HG03565 (cell line): Measurements from ENCODE around the gene SLC4A2.

Experiments used
- ATAC-seq: cut with Tn5 transposase; IDR thresholded peaks from one replicate; pipeline ENCODE4 v1.9.1; 2021; ENCODE audit warnings: mild to moderate bottlenecking, moderate library complexity; ENCODE audit not compliant: unreplicated experiment

Gene SLC4A2

DNA sequence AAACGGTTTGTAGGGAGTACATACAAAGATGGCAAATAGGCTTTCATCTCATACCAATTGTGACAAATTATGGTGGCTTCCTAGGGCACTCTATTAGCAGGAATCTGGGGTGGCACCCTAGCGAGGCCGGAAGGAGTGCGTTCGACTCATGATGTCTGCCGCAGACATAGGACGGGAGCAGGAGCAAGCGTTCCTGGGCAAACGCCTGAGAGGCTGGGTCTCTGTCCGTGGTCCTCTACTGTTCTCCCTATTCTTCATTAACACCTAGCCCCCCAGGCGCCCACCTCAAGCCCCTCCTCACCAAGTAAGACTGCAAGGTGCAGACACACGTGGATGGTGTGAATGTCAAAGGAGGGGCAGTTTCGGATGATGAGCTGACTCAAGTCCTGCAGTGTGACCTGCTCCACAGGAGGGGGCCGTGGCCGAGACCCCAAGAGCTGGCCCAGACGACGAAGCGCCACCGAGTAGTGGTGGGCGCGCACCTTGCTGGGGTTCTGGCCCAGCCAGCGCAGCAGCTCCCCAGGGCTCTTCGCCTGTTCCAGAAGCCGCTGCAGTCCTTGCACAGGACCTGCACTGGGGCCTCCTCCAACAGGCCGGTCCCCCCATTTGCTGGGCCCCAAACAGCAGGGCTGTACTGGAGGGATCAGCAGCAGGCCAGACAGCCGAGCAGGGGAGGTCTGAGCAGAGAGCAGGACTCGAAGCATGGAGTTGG, 20.0 kb downstream of the SLC4A2 start:
- ATAC-seq, result no peak

DNA sequence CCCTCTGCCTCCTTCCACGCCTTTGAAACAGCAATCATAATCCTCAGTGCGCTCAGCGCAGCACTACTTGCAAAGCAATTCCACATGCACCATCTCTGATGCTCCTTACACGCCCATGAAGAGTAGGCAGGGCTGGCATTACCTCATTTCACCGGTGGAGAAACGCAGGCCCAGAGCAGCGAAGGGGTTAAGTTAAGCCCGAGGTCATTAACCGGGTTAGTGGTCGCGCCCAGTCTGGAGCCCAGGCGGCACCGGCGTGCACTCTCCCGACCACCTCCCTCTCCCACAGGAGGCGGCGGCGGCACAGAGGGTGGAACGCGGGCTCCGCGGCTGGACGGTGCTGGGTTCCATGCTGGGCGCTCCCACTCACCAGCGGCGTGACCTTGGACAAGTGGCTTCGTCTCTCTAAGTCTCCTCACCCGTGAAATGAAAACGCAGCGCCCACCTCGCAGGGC, 20.7 kb downstream of the SLC4A2 start:
- no peak for ATAC-seq

DNA sequence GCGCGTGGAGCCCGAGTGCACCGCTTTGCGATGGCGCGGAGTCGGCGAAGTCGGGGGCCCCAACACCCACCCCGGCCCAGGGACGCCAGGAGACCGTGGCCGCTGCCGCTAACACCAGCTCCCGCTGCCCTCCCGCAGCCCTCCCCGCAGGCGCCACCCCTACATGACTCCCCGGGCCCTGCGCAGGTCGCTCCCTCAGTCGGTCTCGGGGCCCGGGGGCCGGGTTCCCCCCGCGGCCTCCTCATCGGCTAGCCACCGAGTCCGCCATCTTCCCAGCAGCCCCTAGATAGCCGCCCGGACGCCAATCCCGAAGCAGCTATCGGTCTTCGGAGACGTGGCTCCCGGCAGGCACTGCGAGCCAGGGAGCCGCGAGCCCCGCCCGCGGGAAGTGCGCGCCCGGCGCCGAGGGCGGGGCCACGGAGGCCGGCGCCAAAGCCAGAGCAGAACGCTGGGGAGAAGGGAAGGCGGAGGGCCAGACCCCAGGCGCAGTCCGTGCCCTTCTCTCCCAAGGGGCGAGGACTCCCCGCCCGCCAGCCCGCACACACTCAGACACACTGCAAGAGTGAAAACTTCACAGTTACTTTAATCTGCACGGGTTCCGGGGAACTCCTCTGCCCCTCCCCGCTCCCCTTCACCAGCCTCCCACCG, 21.3 kb downstream of the SLC4A2 start, which contains the start of gene FASTK:
Gene FASTK (minus strand): TSS at position 288 of the 648 bp plus-strand sequence. CDS start 43 bp downstream, at position 245.
- ATAC-seq, result peak; percentile 62

DNA sequence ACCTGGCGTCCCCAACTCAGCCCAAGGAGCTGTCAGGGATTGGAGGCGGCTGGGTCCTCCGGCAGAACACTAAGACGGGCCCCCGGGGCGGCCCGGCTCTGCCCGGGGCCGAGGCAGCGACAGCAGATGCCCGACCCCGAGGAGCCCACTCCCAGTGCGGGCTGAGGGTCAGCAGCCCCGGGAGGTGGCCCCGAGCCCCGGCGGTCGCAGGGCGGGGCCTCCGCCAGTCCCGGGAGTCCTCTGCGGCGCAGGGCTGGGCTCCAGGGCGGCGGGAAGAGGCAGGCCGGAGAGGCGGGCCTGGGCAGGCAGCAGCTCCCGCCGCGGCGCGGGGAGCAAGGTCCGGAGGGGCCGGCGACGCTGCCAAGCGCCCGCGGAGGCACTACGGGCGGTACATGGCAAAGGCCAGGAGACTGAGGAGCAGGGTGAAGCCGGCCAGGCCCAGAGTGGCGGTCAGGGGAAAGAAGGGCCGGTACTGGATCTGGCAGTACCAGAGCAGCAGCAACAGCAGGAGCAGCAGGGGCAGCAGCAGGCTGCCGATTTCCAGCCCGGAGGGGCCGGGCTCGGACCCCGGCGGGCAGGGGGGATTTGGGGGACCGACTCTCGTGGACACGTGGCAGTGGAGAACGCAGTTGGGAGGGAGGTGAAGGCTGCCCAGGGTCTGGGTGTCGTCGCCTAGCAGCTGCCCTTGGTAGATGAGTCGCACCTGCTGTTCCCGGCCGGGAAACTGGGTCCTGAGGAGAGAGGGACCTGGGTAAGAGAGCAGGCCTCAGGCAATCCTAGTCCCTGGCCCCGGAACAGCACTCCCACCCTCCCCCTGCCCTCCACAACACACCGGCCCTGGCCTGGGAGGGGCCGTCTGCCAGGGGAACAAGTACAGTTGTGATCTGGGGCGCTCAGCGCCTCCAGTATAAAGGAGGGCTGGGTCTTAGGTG, 22.0 kb downstream of the SLC4A2 start:
- ATAC-seq, result no peak

DNA sequence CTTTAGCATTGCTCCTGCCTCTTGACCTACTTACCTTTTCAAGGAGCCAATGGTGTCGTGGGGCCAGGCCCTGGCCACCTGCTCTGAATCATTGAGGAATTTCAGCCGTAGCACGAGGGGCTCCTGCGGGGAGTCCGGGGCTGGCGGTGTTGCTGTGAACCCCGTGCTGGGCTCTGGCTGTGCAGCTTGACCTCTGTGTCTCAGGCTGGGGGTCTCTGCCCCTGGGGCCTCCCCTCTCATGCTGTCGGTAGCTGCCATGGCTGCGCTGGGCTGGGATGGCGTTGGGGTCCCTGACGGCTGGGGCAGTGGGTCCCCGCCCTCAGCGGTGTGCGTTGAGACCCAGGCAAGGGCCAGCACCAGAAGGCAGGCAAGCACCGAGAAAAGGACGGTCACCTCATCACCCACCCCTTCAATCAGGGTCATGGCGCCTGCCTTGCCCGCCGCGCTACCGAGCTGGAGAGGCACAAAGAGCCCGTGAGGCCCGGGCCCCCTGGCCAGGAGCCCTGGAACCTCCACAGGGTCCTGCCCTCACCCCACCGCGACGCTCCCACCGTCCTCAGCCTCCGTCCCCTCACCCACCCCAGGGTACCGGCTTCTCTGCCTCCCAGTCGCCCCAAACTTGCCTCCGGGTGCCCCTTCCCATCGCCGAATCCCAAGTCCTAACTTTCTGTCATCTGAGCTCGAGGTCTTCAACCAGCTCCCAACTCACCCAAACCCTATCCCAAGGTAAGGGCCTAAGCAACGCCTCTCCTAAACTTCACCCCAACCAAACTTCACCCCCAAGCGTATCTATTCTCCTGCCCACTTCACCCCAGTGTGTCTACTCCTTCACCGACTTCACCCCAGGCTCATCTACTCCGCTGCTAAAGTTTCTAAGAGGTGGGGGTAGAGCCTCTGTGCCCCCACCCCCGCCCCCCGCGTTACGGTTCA, 23.0 kb downstream of the SLC4A2 start:
- no peak for ATAC-seq

DNA sequence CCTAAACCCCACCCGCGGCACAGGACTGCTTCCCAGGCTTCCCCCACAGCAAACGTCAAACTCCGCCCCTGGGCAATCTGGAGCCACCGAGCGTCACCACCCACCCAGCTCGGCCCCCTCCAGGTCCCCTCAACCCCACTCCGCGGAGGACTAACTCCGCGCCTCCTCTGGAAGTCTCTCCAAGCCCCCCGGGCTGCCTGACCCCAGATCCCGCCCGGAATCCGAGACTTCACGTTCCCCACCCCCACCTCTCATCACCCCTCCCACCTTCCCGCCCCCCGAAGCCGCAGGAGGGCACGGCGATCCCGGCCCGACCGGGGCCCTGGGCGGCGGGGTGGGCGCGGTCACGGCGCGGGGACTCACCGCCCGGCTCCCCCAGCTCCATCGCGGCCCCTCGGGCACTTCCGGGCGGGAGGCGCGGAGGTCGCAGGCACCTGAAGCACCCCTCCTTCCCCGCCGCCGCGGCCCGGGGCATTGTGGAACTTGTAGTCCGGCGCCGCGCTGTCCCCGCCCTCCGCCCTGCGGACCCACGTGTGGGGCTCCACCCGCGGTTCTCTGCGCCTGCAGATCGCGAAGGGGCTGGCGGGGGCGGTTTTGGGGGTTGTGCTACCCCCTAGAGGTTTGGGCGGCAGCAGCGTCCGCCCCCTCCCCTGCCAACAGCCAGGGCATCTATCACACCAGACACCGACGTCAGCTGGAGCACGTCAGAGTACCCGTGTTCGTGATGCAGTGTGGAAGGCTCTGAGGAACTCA, 23.9 kb downstream of the SLC4A2 start, which contains the start of gene TMUB1:
Gene TMUB1 (minus strand): TSS at position 423 of the 753 bp plus-strand sequence. CDS start 930 bp downstream, outside the sequence.
- ATAC-seq, result peak; percentile 43

DNA sequence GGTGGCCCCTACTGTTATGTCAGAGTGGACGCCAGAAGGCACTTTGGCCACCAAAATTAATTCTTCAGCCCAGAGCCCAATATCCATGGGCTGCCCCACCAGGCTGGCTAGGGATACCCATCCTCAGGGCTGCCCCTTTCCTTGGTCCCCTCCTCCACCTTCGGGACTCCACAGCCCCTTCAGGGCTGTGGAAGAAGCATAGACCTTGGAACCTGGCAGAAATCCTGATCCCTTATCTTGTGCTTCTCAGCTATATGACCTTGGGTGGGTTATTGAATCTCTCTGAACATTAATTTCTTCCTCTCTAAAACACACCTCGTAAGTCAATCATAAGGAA, 24.4 kb downstream of the SLC4A2 start:
- ATAC-seq, result no peak

DNA sequence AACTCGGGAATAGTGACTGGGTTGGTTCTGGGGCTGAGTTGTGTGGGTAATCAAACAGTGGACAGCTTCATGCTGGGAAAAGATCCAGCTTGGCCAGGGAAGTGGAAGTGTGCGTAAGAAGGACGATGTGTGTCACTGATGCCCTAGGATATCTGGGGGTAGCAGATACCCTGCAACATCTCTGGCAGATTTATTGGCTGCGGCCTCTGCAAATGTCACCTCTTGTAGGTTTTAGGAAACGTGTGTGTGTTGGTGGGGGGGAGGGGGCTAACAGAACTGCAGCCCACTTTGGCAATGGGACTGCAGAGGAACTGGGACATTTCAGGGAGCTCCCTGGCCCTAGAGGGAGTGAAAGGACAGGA, 25.9 kb downstream of the SLC4A2 start:
- ATAC-seq, result no peak

DNA sequence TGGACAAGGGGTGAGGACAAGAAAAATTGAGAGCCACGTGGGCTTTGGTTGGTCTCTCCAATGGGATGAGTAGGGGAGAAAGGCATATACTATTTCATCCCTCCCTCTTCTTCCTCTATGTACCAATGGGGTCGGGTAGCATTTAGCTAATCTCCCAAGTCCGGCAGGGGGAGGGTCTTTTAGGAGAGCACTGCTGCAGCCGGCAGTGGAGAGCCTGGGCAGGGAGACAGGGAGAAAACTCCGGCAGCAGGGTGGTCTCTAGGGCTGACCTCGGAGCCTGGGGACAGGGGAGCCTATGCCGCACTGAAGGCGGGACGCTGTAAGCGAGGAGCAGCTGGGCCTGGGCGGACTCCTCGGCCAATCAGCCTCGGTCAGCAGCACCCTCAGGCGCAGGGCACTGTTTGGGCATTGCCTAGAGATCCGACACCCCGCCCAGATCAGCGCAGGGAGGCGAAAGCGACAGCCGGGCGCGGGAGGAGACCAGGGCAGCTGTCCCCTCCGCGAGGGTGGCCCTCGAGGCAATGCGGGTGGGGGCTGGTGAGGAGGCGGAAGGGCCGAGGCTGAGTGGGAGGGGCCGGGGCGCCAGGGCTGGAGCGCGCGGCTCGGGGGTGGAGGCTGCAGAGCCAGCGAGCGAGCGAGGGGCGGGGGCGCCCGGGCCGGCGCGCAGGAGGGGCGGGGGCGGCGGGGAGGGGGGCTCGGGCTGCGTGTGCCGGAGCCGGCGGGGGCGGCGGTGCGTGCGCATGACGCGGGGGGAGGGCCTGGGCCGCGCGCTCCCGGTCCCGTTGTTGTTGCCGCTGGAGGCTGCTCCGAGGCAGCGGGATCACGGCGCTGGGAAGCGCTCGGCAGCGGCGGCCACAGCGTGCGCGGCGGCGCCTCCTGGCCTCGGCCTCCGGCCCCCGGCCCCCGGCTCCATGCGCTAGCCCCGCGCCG, 26.6 kb downstream of the SLC4A2 start, which contains the start of gene AGAP3:
Gene AGAP3 (plus strand): TSS at position 785 of the 930 bp plus-strand sequence. CDS start 267 bp downstream, outside the sequence.
- peak; percentile 29 for ATAC-seq

DNA sequence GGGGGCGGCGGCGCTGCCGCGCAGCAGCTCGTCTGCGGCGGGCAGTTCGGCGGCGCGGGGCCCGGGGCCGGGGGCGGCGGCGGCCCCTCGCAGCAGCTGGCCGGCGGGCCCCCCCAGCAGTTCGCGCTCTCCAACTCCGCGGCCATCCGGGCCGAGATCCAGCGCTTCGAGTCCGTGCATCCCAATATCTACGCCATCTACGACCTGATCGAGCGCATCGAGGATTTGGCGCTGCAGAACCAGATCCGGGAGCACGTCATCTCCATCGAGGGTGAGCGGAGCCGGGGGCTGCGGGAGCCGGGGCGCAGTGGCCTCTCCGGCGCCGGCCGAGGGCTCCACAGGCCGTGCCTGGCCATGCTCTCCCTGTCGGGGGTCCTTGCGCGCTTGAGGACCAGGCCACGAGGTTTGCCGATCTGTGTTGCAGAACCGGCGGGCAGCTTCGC, 27.4 kb downstream of the SLC4A2 start:
- no peak for ATAC-seq

DNA sequence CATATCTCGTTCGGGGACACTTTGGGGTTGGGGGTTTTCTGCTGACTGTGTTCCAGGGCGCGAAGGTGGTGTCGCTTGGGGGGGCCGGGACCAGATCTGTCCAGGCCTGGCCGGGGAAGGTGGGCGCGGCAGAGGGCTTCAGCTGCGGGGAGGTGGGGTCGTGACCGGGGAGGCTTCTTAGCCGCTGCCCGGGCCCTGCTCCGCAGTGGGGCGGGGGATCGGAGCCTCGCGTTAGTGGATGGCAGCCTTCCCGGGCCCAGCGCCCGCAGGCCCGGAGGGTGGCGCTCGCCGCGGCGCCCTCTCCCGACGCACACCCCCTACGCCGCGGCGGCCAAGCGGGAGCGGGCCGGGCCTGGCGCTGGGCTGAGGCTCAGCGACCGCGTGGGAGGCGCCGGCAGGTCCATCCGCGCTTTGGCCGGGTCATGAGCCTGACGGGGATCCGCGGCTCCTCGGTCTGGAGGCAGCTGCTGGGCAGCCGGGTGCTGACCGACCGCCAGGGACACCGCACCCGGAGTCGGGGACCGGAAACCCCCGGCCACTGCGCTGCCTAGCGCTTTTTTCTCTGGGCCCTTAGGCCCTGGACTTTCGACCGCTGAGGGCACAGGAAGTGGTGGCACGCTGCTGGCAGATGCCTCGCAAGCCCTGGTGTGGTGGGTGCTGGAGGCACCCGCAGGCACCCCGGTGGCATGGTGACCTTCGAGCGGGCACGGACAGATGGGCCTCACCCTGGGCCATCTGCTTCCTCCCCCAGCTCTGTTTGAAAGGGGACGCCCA, 28.0 kb downstream of the SLC4A2 start:
- no peak for ATAC-seq

DNA sequence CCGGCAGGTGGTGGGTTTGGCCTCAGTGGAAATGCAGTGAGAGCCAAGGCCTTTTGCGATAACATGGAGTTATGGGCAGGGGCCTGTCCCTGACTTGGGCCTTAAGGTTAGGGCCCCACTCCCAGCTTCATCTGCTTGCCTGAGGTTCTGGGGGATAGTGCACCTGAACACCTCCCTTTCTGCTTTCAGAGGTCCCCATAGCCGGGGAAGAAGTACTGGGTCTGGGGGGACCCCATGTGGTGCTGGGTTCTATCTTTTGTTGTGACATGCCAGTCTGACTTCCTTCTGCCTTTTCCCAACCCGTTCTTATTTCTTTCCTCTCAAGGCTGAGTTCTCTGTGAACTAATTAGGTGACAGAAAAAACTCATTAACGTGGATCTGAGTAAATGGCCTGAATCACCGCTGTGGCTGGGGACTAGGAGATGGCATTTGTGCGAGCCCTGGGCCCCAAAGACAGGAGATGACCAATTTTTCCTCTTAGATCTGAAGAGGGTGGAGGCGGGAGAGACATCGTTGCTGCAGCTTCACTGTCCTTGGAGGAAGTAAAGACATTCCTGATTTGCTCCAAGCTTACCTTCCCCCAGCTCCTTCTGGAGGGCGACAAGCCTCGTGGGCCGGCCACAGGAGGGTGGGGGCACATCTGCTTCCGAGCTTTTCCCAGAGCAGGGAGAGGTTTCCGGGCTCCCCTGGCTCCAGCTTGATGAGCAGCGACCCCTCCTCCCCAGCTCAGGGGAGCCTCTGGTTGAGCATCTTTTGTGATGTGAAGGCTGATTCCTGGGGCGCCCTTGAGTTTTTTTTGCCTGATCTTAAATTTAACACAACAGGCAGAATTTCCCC, 28.8 kb downstream of the SLC4A2 start:
- no peak for ATAC-seq

DNA sequence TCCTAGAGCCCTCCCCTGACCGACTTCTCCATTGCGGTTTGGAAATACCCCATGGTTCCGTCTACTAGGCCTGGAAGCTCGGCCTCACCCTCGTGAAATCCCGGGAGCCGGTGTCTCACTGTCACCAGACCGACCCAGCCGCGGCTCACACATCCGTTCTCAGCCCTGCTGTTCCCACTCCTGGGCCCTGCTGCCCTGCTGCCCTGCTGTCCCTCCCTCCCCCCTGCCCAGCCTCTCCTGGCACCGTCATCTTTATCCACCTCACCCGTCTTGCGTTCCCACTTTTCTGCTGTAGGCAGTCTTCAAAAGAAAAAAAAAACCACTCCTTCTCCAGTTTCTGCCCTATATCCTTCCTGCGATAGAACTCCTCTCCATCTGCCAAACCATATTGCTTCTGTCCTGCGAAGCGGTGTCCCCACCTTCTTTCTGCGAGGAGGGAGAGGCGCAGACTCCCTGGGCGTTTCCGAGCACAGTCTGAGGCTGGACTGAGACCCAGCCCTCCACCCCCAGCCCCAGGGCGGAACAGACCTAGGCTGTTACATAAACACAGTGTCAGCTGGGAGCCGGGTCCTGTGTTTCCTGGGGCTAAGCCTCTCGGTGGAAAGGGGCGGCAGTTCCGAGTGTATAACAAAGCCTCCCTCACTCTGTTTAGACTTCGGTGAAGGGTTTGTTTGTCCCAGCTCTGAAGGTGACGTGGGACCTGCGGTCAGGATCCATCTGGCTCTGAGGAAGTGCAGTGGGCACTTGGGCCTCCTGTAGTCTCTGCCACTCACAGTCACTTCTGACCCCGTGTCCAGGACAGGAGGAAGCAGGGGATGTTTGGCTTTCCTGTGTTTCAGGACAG, 29.7 kb downstream of the SLC4A2 start:
- no peak for ATAC-seq

DNA sequence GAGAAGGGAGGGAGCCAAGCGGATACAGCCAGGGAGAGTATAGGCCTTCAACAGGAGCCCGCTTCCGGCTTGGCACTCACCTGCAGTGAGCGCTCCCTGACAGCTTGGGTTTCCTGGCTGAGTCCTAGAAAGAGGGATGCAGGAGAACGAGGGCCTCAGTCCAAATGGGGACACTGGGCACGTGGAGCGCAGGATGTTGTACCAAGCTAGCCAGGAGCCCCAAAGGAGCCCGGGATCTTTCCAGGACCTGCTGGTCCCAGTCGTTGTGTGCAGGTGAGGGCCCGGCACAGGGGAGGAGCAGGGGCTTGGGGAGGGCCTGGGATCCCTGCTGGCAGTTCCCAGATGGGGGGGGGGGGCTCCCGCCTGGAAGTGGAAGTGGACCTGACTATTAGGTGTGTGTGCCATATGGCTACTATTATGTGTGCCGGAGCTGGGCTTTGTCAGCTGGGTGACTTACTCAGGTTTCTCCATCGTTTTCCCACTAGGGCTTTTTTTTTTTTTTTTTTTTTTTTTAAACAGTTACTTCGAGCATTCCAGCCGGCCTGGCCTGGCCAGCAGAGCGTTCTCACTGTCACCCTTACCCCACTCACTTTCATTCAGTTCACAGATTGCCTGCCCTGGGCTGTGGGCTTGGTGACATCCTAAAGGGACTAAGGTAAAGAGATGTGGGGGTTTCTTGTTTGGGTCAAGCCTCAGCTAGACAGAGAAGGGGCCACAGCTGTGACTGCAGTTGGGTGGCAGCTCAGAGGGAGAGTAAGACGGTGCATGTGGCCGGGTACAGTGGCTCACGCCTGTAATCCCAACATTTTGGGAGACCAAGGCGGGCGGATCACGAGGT, 30.7 kb downstream of the SLC4A2 start:
- no peak for ATAC-seq

DNA sequence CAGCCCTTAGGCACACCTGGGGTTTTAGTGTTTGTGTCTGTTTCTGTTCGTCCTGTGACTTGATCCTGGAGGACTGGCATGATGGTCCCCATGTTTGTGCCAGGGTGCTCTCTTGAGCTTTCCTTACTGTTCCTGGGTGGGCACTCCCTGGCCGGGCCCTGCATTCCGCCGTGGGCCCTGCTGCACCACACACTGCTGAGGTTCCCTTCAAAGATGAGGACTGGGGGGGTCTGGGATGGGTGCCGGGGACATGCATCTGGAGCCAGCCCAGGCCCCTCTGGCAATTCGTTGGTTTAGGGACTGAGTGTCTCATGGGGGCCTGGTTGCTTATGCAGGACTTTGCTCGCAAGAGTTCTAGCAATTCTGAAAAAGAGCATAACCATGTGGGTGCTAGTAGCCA, 31.6 kb downstream of the SLC4A2 start:
- no peak for ATAC-seq
